Liver (tissue), 3 donors: ENCODE data around the gene TIAM2.

ENCODE experiments used
- ATF3 ChIP-seq: IDR thresholded peaks from 2 replicates; pipeline ENCODE4 v1.6.1; 2016; ENCODE audit warnings: antibody characterized with exemption
- CTCF ChIP-seq: fragments of 150-350 bp; IDR thresholded peaks from 2 replicates; pipeline ENCODE4 v1.5.1; 2017; ENCODE audit warnings: improper control_type of control experiment, low read depth, low read length; ENCODE audit not compliant: missing input control
- EGR1 ChIP-seq, 2 donors: IDR thresholded peaks; 2 replicates each; pipeline ENCODE4 v1.6.1; 2016 to 2018; ENCODE audit warnings: antibody characterized with exemption in 2 of 2, low read depth in 2 of 2
- FOXA2 ChIP-seq: IDR thresholded peaks from 2 replicates; pipeline ENCODE4 v1.6.1; 2016; ENCODE audit warnings: antibody characterized with exemption
- HNF4G ChIP-seq: IDR thresholded peaks from 2 replicates; pipeline ENCODE4 v1.6.1; 2016; ENCODE audit warnings: antibody characterized with exemption
- MAX ChIP-seq: IDR thresholded peaks from 2 replicates; pipeline ENCODE4 v1.6.1; 2016; ENCODE audit warnings: antibody characterized with exemption
- NR2F2 ChIP-seq: IDR thresholded peaks from 2 replicates; pipeline ENCODE4 v1.6.1; 2016; ENCODE audit warnings: antibody characterized with exemption
- RAD21 ChIP-seq, 2 donors: IDR thresholded peaks; 2 replicates each; pipeline ENCODE4 v1.6.1; 2016; ENCODE audit warnings: antibody characterized with exemption in 2 of 2, mild to moderate bottlenecking in 2 of 2
- REST ChIP-seq: IDR thresholded peaks from 2 replicates; pipeline ENCODE4 v1.6.1; 2016; ENCODE audit warnings: antibody characterized with exemption, mild to moderate bottlenecking
- TAF1 ChIP-seq: conservative IDR thresholded peaks from 2 replicates; pipeline ENCODE4 v1.6.1; 2016; ENCODE audit warnings: antibody characterized with exemption, mild to moderate bottlenecking
- YY1 ChIP-seq: IDR thresholded peaks from 2 replicates; pipeline ENCODE4 v1.6.1; 2016; ENCODE audit warnings: antibody characterized with exemption, mild to moderate bottlenecking
- ZBTB33 ChIP-seq: IDR thresholded peaks from 2 replicates; pipeline ENCODE4 v1.6.1; 2016; ENCODE audit warnings: antibody characterized with exemption
- donor health status: healthy.
- donor health status: healthy.

- TF ChIP-seq NR2F2, result no peak
- TF ChIP-seq CTCF, result no peak
- no peak for TF ChIP-seq MAX
- TF ChIP-seq HNF4G, result no peak
- no peak for TF ChIP-seq TAF1
- no peak for TF ChIP-seq REST
- TF ChIP-seq YY1, result no peak
- no peak for TF ChIP-seq FOXA2
- TF ChIP-seq ZBTB33, result no peak
- TF ChIP-seq RAD21 (IDR thresholded peaks at IDR 0.05), result no peak
- no peak for TF ChIP-seq ATF3
- TF ChIP-seq EGR1 (IDR thresholded peaks at IDR 0.05; ENCODE audit: low read depth in 2 of 2), result no peak
Measured at GRCh38 chr6:154984146-154984545, 11.0 kb upstream of the TIAM2 start.
